HepG2 (cell line): ENCODE data around the gene ASAP2. TPM values are rescaled to one million over a fixed set of nuclear protein-coding genes. Genes with fewer than 3 reads are reported as not detected.

Source experiments
- AKAP8 ChIP-seq: sonication (generic); formaldehyde crosslinking; IDR thresholded peaks from 2 replicates; pipeline ENCODE4 v1.5.1; 2020; ENCODE audit warnings: mild to moderate bottlenecking, missing genetic modification reagents
- CBX1 ChIP-seq: IDR thresholded peaks from one replicate; pipeline ENCODE4 v1.6.1; 2016; ENCODE audit warnings: antibody characterized with exemption, low read depth
- DNMT3B ChIP-seq: conservative IDR thresholded peaks from 2 replicates; pipeline ENCODE4 v1.6.1; 2016; ENCODE audit warnings: missing biosample characterization, control low read depth
- FOSL2 ChIP-seq: sonication (generic); formaldehyde crosslinking; IDR thresholded peaks from 2 replicates; pipeline ENCODE4 v1.4.0; 2020; ENCODE audit warnings: missing genetic modification reagents
- GATAD2A ChIP-seq: IDR thresholded peaks from 2 replicates; pipeline ENCODE4 v1.6.1; 2016
- HOXA3 ChIP-seq: sonication (generic); formaldehyde crosslinking; IDR thresholded peaks from 2 replicates; pipeline ENCODE4 v1.5.0; 2020; ENCODE audit warnings: missing genetic modification reagents
- JUNB ChIP-seq: sonication (generic); formaldehyde crosslinking; IDR thresholded peaks from 2 replicates; pipeline ENCODE4 v1.8.0; 2022; ENCODE audit warnings: missing genetic modification reagents, mild to moderate bottlenecking, borderline replicate concordance
- NFYB ChIP-seq: sonication (generic); formaldehyde crosslinking; IDR thresholded peaks from 2 replicates; pipeline ENCODE4 v1.4.0; 2020; ENCODE audit warnings: missing genetic modification reagents
- NFYC ChIP-seq: IDR thresholded peaks from 2 replicates; pipeline ENCODE4 v1.6.1; 2016; ENCODE audit warnings: missing genetic modification reagents, missing compliant biosample characterization
- NR1H2 ChIP-seq: sonication (generic); formaldehyde crosslinking; IDR thresholded peaks from 2 replicates; pipeline ENCODE4 v1.8.1; 2022; ENCODE audit warnings: low read depth, missing genetic modification reagents, borderline replicate concordance
- PLRG1 ChIP-seq: fragments of 450-650 bp; conservative IDR thresholded peaks from 2 replicates; pipeline ENCODE4 v1.6.1; 2016
- RNF2 ChIP-seq: fragments of 450-650 bp; conservative IDR thresholded peaks from 2 replicates; pipeline ENCODE4 v1.6.1; 2016; ENCODE audit warnings: low read depth
- SOX13 ChIP-seq, 3 experiments: fragments of 450-650 bp in 1 of 3; sonication (generic) in 1 of 3; formaldehyde crosslinking in 1 of 3; IDR thresholded peaks in 2 of 3; conservative IDR thresholded peaks in 1 of 3; 2 replicates each; pipeline versions ENCODE4 v1.5.0 to v1.6.1; 2016 to 2020; ENCODE audit warnings: antibody characterized with exemption in 1 of 3, mild to moderate bottlenecking in 1 of 3, missing compliant biosample characterization in 1 of 3, missing genetic modification reagents in 1 of 3, moderate library complexity in 1 of 3
- WIZ ChIP-seq: sonication (generic); formaldehyde crosslinking; IDR thresholded peaks from 2 replicates; pipeline ENCODE4 v1.5.1; 2020; ENCODE audit warnings: mild to moderate bottlenecking, missing genetic modification reagents
- ZNF205 ChIP-seq: IDR thresholded peaks from 2 replicates; pipeline ENCODE4 v1.6.1; 2018; ENCODE audit warnings: missing biosample characterization, missing genetic modification reagents
- ZNF260 ChIP-seq: sonication (generic); formaldehyde crosslinking; IDR thresholded peaks from 2 replicates; pipeline ENCODE4 v1.4.0; 2020; ENCODE audit warnings: missing genetic modification reagents, low read depth, mild to moderate bottlenecking, borderline replicate concordance
- ZNF326 ChIP-seq: sonication (generic); formaldehyde crosslinking; IDR thresholded peaks from 2 replicates; pipeline ENCODE4 v1.4.0; 2020; ENCODE audit warnings: missing genetic modification reagents, borderline replicate concordance
- ZNF850 ChIP-seq: sonication (generic); formaldehyde crosslinking; conservative IDR thresholded peaks from 2 replicates; pipeline ENCODE4 v1.9.0; 2021; ENCODE audit warnings: mild to moderate bottlenecking, missing genetic modification reagents
- polyA plus RNA-seq, 8 experiments: library from polyadenylated mRNA; depleted of rRNA in 3 of 8; stranded (reverse) in 7 of 8; unstranded in 1 of 8; fragments of >200 nt; fragmentation: Illumina TruSeq in 4 of 8; extraction: Trizol in 4 of 8; gene quantifications; 2 replicates each; pipeline versions ENCODE4 v1.2.1 to v1.2.3, GENCODE V29; 2011 to 2016; ENCODE audit warnings: low read depth in 4 of 8, missing spikeins in 1 of 8, mixed read lengths in 1 of 8; ENCODE audit not compliant: insufficient read depth in 1 of 8
- total RNA-seq, 5 experiments: library from RNA; depleted of rRNA; stranded (reverse); fragments of >200 nt; fragmentation: Illumina TruSeq; extraction: Trizol; gene quantifications; 2 replicates each; pipeline ENCODE4 v1.2.3, GENCODE V29; 2016; ENCODE audit warnings: low read depth in 1 of 5
- TF ChIP-seq, protein P1 (sequence below), 2 experiments: sonication (generic) in 1 of 2; formaldehyde crosslinking in 1 of 2; IDR thresholded peaks; 2 replicates each; pipeline versions ENCODE4 v1.6.1 to v1.9.0; 2014 to 2022; ENCODE audit warnings: antibody characterized with exemption in 1 of 2, borderline replicate concordance in 1 of 2, inconsistent platforms in 1 of 2, low read depth in 1 of 2, missing genetic modification reagents in 1 of 2
- TF ChIP-seq, protein P2 (sequence below): sonication (generic); formaldehyde crosslinking; IDR thresholded peaks from 2 replicates; pipeline ENCODE4 v1.5.0; 2020; ENCODE audit warnings: missing genetic modification reagents
- TF ChIP-seq, protein P3 (sequence below): fragments of 450-650 bp; IDR thresholded peaks from 2 replicates; pipeline ENCODE4 v1.6.1; 2016

ASAP2 gene
- total and polyA plus RNA-seq, 2 of the 13 experiments (the other 11 are each of a cell fraction or from before 2014, with no cell fraction given): 7.3 to 22.3 TPM

DNA sequence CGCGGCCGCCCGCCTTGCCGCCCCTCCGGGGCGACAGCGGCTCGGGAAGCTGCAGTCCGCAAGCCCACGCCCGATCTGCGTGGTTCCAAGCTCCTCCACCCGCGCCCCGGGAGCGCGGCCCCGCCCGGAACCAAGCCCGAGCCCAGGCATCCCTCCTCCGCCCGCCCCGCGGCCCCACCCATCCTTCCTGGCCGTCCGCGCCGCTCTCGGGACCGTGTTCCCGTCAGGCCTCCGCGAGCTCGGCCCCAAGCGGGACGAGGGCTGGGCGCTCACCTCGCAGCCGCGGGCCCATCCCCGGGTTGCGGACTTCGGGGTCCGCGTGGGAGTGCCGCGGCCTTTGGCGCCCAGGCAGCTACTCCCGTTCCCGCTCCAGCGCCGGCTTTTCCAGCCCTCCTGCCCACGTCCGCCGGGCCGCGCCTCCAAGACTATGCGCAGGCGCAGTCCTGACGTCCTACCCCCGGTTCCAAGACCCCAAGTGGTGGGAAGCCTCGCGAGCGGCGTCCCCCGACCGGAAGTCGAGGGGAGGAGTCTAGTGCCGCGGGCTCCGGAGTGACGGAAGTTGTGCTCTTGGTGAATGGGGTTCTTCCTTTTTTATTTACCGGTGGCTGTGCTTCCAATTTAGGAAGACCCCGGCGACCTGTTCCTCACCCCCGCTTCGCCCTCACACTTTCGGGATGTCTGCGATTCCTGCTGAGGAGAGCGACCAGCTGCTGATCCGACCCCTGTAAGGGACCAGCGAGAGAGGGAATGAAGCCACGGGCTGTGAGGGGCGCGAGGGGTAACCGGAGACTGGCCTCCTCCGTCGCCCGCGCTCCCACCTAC, 216.7 kb downstream of the ASAP2 start, which contains the start of the genes CPSF3 and ITGB1BP1 (continued):
- TF ChIP-seq, protein P1, sequence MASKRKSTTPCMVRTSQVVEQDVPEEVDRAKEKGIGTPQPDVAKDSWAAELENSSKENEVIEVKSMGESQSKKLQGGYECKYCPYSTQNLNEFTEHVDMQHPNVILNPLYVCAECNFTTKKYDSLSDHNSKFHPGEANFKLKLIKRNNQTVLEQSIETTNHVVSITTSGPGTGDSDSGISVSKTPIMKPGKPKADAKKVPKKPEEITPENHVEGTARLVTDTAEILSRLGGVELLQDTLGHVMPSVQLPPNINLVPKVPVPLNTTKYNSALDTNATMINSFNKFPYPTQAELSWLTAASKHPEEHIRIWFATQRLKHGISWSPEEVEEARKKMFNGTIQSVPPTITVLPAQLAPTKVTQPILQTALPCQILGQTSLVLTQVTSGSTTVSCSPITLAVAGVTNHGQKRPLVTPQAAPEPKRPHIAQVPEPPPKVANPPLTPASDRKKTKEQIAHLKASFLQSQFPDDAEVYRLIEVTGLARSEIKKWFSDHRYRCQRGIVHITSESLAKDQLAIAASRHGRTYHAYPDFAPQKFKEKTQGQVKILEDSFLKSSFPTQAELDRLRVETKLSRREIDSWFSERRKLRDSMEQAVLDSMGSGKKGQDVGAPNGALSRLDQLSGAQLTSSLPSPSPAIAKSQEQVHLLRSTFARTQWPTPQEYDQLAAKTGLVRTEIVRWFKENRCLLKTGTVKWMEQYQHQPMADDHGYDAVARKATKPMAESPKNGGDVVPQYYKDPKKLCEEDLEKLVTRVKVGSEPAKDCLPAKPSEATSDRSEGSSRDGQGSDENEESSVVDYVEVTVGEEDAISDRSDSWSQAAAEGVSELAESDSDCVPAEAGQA (IDR thresholded peaks at IDR 0.05; ENCODE audit: low read depth): peak; percentile 57; the same call in 1 of the 2 replicates
- TF ChIP-seq, protein P1 (CRISPR knock-in tag; IDR thresholded peaks at IDR 0.05; ENCODE audit: borderline replicate concordance): no peak
- peak; percentile 53; the same call in 1 of the 2 replicates for TF ChIP-seq ZNF205 (CRISPR knock-in tag)
- no peak for TF ChIP-seq NR1H2 (CRISPR knock-in tag)
- TF ChIP-seq, protein P2, sequence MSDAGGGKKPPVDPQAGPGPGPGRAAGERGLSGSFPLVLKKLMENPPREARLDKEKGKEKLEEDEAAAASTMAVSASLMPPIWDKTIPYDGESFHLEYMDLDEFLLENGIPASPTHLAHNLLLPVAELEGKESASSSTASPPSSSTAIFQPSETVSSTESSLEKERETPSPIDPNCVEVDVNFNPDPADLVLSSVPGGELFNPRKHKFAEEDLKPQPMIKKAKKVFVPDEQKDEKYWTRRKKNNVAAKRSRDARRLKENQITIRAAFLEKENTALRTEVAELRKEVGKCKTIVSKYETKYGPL: no peak
- peak; percentile 28; the same call in 1 of the 2 replicates for TF ChIP-seq FOSL2 (CRISPR knock-in tag)
- peak; percentile 63; the same call in 1 of the 2 replicates for TF ChIP-seq GATAD2A (CRISPR knock-in tag)
- 0 out of 2 replicates have a peak, but pooled peaks have one; percentile 32 for TF ChIP-seq ZNF260 (CRISPR knock-in tag)
- no peak for TF ChIP-seq PLRG1
- TF ChIP-seq, protein P3, sequence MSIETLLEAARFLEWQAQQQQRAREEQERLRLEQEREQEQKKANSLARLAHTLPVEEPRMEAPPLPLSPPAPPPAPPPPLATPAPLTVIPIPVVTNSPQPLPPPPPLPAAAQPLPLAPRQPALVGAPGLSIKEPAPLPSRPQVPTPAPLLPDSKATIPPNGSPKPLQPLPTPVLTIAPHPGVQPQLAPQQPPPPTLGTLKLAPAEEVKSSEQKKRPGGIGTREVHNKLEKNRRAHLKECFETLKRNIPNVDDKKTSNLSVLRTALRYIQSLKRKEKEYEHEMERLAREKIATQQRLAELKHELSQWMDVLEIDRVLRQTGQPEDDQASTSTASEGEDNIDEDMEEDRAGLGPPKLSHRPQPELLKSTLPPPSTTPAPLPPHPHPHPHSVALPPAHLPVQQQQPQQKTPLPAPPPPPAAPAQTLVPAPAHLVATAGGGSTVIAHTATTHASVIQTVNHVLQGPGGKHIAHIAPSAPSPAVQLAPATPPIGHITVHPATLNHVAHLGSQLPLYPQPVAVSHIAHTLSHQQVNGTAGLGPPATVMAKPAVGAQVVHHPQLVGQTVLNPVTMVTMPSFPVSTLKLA: peak; percentile 50
- peak; percentile 47 for TF ChIP-seq NFYC
- TF ChIP-seq ZNF850 (CRISPR knock-in tag): no peak
- TF ChIP-seq RNF2: peak; percentile 58; the same call in 1 of the 2 replicates
- TF ChIP-seq CBX1: peak; percentile 80
- TF ChIP-seq SOX13 (IDR thresholded peaks at IDR 0.05): no peak
- peak in 1 of 2 experiments; percentile 54; a peak in 1 of 4 replicates for TF ChIP-seq SOX13 (CRISPR knock-in tag; conservative IDR thresholded peaks at IDR 0.05 in 1 of 2, IDR thresholded peaks at IDR 0.05 in 1 of 2)
- TF ChIP-seq HOXA3 (CRISPR knock-in tag): peak; percentile 84
- peak; percentile 75; the same call in 1 of the 2 replicates for TF ChIP-seq WIZ (CRISPR knock-in tag)
- 0 out of 2 replicates have a peak, but pooled peaks have one; percentile 43 for TF ChIP-seq AKAP8
- no peak for TF ChIP-seq DNMT3B (CRISPR knock-in tag)
- TF ChIP-seq ZNF326 (CRISPR knock-in tag): no peak
- peak; percentile 59 for TF ChIP-seq NFYB
- no peak; the same call in 1 of the 2 replicates for TF ChIP-seq JUNB (CRISPR knock-in tag)
